Left lung (tissue), 10 donors: ENCODE data around the gene BBOF1. TPM values are rescaled to one million over a fixed set of nuclear protein-coding genes. Genes with fewer than 3 reads are reported as not detected.

Experiments
- ATAC-seq: fragments of 200-7000 bp; cut with Tn5 transposase; one replicate; pipeline ENCODE4 v1.9.1; 2020; ENCODE audit warnings: moderate library complexity
- DNase-seq, 4 donors: peaks; one replicate each; pipeline ENCODE4 v3.0.0-alpha.2; 2013 to 2020
- H3K27ac ChIP-seq, 2 donors: fragments of 200-600 bp; sonication (generic) in 1 of 2; one replicate each; pipeline versions ENCODE4 v1.5.0 to v1.8.0; 2020 to 2021
- H3K27me3 ChIP-seq, 2 donors: fragments of 200-600 bp; sonication (generic) in 1 of 2; one replicate each; pipeline versions ENCODE4 v1.5.0 to v1.8.0; 2020 to 2021
- H3K36me3 ChIP-seq, 2 donors: fragments of 200-600 bp; sonication (generic) in 1 of 2; one replicate each; pipeline versions ENCODE4 v1.5.0 to v1.8.0; 2020 to 2021
- H3K4me1 ChIP-seq, 2 donors: fragments of 200-600 bp; one replicate each; pipeline ENCODE4 v1.8.0; 2021
- H3K4me3 ChIP-seq, 2 donors: fragments of 200-600 bp; sonication (generic) in 1 of 2; one replicate each; pipeline versions ENCODE4 v1.5.0 to v1.8.0; 2020 to 2021; ENCODE audit warnings: mild to moderate bottlenecking in 1 of 2
- H3K9me3 ChIP-seq, 2 donors: fragments of 200-600 bp; sonication (generic) in 1 of 2; one replicate each; pipeline versions ENCODE4 v1.5.0 to v1.8.0; 2020 to 2021
- CTCF ChIP-seq, 2 donors: fragments of 200-600 bp; sonication (generic) in 1 of 2; IDR thresholded peaks; one replicate each; pipeline versions ENCODE4 v1.5.0 to v1.8.0; 2021; ENCODE audit warnings: antibody characterized with exemption in 2 of 2
- intact Hi-C, 2 donors: fragments of 100-400 bp; cut with DNase I; formaldehyde crosslinking; loops; one replicate each; pipeline versions ENCODE4 v1.11.2 to v1.14.2; 2022
- polyA plus RNA-seq, 6 donors: library from polyadenylated mRNA; unstranded; fragments of 120-200 nt; gene quantifications; one replicate each; pipeline ENCODE4 v1.2.1, GENCODE V29; 2013; ENCODE audit not compliant: insufficient read length in 6 of 6
- total RNA-seq, 2 donors: library from RNA; stranded (reverse); fragmentation: NEBNext Ultra II Directional; extraction: Animal tissue kit (Norgen Biotek cat#: 25700); gene quantifications; one replicate each; pipeline ENCODE4 v1.2.1, GENCODE V29; 2021
- donor health status: DM: no; HTN: yes; CAD: no.
- donor health status: DM: no; HTN: no; CAD: no.

Gene BBOF1
- total and polyA plus RNA-seq, 8 donors = 2.2 to 36.3 (median 13.3) TPM

- peaks cover 0 to 5% of the 10 kb centered on the region in 2 donors for H3K4me1 ChIP-seq
- no peak for TF ChIP-seq CTCF (IDR thresholded peaks at IDR 0.05)
- H3K4me3 ChIP-seq = no peak overlapping the region
- no peak overlapping the region for H3K27ac ChIP-seq
- H3K9me3 ChIP-seq = no peaks in the 10 kb centered on the region
- intact Hi-C loops = no loop called here
- no peak for DNase-seq
- H3K27me3 ChIP-seq = no peaks in the 10 kb centered on the region
- ATAC-seq = no peak
- H3K36me3 ChIP-seq = peaks cover 0 to 20% of the 10 kb centered on the region in 2 donors
Measured at GRCh38 chr14:74014299-74014698, 4.8 kb upstream of the BBOF1 start.

GRCh38 chr14:74015176-74015575, 4.0 kb upstream of the BBOF1 start:
- ATAC-seq = no peak
- Histone ChIP-seq H3K27ac (no peak overlapping the region), H3K36me3 (peaks cover 0 to 12% of the 10 kb centered on the region in 2 donors), H3K4me3 (no peak overlapping the region), H3K27me3 (no peaks in the 10 kb centered on the region), H3K4me1 (peaks cover 6 to 14% of the 10 kb centered on the region in 2 donors), H3K9me3 (no peaks in the 10 kb centered on the region)
- no peak for TF ChIP-seq CTCF (IDR thresholded peaks at IDR 0.05)
- no peak for DNase-seq
- intact Hi-C loops = no loop called here

GRCh38 chr14:74015963-74016362, 3.2 kb upstream of the BBOF1 start:
- peaks cover 0 to 4% of the 10 kb centered on the region in 2 donors for H3K36me3 ChIP-seq
- H3K27ac ChIP-seq = no peak overlapping the region
- no peak for TF ChIP-seq CTCF (IDR thresholded peaks at IDR 0.05)
- H3K9me3 ChIP-seq = no peaks in the 10 kb centered on the region
- H3K4me3 ChIP-seq = no peak overlapping the region
- peaks cover 7 to 14% of the 10 kb centered on the region in 2 donors for H3K4me1 ChIP-seq
- ATAC-seq (no peak), DNase-seq (no peak)
- intact Hi-C loops = no loop called here
- H3K27me3 ChIP-seq = no peaks in the 10 kb centered on the region

GRCh38 chr14:74018174-74018585, 969 bp upstream of the BBOF1 start:
- Histone ChIP-seq H3K9me3 (no peaks in the 10 kb centered on the region), H3K36me3 (no peaks in the 10 kb centered on the region), H3K4me3 (peak overlapping the region; percentile 66 to 81), H3K27me3 (no peaks in the 10 kb centered on the region), H3K4me1 (peaks cover 7 to 14% of the 10 kb centered on the region in 2 donors), H3K27ac (peak overlapping the region; percentile 97 to 98)
- DNase-seq = peak in 1 of 4 donors; percentile 28
- intact Hi-C loops = no loop called here
- no peak for TF ChIP-seq CTCF (IDR thresholded peaks at IDR 0.05)
- ATAC-seq = peak; percentile 67

GRCh38 chr14:74019408-74020137, 424 bp downstream of the BBOF1 start:
- Histone ChIP-seq H3K27ac (peak overlapping the region; percentile 73 to 98), H3K36me3 (no peaks in the 10 kb centered on the region), H3K9me3 (no peaks in the 10 kb centered on the region), H3K4me3 (peak overlapping the region; percentile 66 to 81), H3K27me3 (no peaks in the 10 kb centered on the region), H3K4me1 (peaks cover 7 to 14% of the 10 kb centered on the region in 2 donors)
- intact Hi-C loops = no loop called here
- ATAC-seq = peak; percentile 14
- TF ChIP-seq CTCF (IDR thresholded peaks at IDR 0.05) = no peak
- peak in 2 of 4 donors; percentile 36 to 74 for DNase-seq
